Chondrocyte (in vitro differentiated cells): ENCODE measurements around the gene KRT2. TPM values are rescaled to one million over a fixed set of nuclear protein-coding genes. Genes with fewer than 3 reads are reported as not detected.

Source experiments
- DNase-seq: peaks from one replicate; pipeline ENCODE4 v3.0.0; 2021; ENCODE audit warnings: mixed read lengths, low spot score
- H3K27ac Mint-ChIP-seq: one replicate; pipeline ENCODE4 v1.8.0; 2021; ENCODE audit warnings: mild to moderate bottlenecking, moderate library complexity, mixed read lengths; ENCODE audit not compliant: unreplicated experiment
- H3K27me3 Mint-ChIP-seq: 2 replicates; pipeline ENCODE4 v1.8.0; 2021; ENCODE audit warnings: low read depth, mixed read lengths
- H3K36me3 Mint-ChIP-seq: 2 replicates; pipeline ENCODE4 v1.8.0; 2021; ENCODE audit warnings: low read depth, mixed read lengths
- H3K4me1 Mint-ChIP-seq: 2 replicates; pipeline ENCODE4 v1.8.0; 2021; ENCODE audit warnings: low read depth, mild to moderate bottlenecking, mixed read lengths
- H3K4me3 Mint-ChIP-seq: one replicate; pipeline ENCODE4 v1.8.0; 2021; ENCODE audit warnings: mild to moderate bottlenecking, moderate library complexity, mixed read lengths; ENCODE audit not compliant: unreplicated experiment
- H3K9me3 Mint-ChIP-seq: 2 replicates; pipeline ENCODE4 v1.8.0; 2021; ENCODE audit warnings: low read depth, mixed read lengths
- CTCF ChIP-seq: fragments of 200-600 bp; sonication (generic); IDR thresholded peaks from 2 replicates; pipeline ENCODE4 v1.5.0; 2021; ENCODE audit warnings: antibody characterized with exemption, mild to moderate bottlenecking, moderate library complexity
- total RNA-seq: library from RNA; stranded (reverse); gene quantifications from 3 replicates; pipeline ENCODE4 v1.2.1, GENCODE V29; 2021

Gene KRT2
- total RNA-seq, 1 donor from 2014 or later: not detected

GRCh38 chr12:52689239-52689638 is 37.2 kb upstream of the KRT2 start:
- Mint-ChIP-seq H3K9me3 (no peaks in the 10 kb centered on the region), H3K4me3 (no peak overlapping the region), H3K27ac (no peak overlapping the region), H3K27me3 (peaks cover 76% of the 10 kb centered on the region), H3K36me3 (no peaks in the 10 kb centered on the region), H3K4me1 (peaks cover 9% of the 10 kb centered on the region)
- TF ChIP-seq CTCF: no peak
- no peak for DNase-seq

GRCh38 chr12:52688481-52688880 is 36.5 kb upstream of the KRT2 start:
- peaks cover 82% of the 10 kb centered on the region for H3K27me3 Mint-ChIP-seq
- H3K9me3 Mint-ChIP-seq: no peaks in the 10 kb centered on the region
- H3K27ac Mint-ChIP-seq: no peak overlapping the region
- H3K36me3 Mint-ChIP-seq: no peaks in the 10 kb centered on the region
- no peak for TF ChIP-seq CTCF
- no peak overlapping the region for H3K4me3 Mint-ChIP-seq
- no peak for DNase-seq
- peaks cover 9% of the 10 kb centered on the region for H3K4me1 Mint-ChIP-seq

- Mint-ChIP-seq H3K27me3 (peaks cover 79% of the 10 kb centered on the region), H3K4me1 (peaks cover 9% of the 10 kb centered on the region), H3K27ac (no peak overlapping the region), H3K36me3 (no peaks in the 10 kb centered on the region), H3K9me3 (no peaks in the 10 kb centered on the region), H3K4me3 (no peak overlapping the region)
- no peak for DNase-seq
- no peak for TF ChIP-seq CTCF
Observed at GRCh38 chr12:52687497-52688385, 35.7 kb upstream of the KRT2 start.

GRCh38 chr12:52686756-52687487 is 34.9 kb upstream of the KRT2 start:
- Mint-ChIP-seq H3K27me3 (peaks cover 79% of the 10 kb centered on the region), H3K36me3 (no peaks in the 10 kb centered on the region), H3K9me3 (no peaks in the 10 kb centered on the region), H3K27ac (no peak overlapping the region), H3K4me3 (no peak overlapping the region), H3K4me1 (peaks cover 9% of the 10 kb centered on the region)
- no peak for DNase-seq
- no peak for TF ChIP-seq CTCF

- DNase-seq: no peak
- peaks cover 80% of the 10 kb centered on the region for H3K27me3 Mint-ChIP-seq
- no peak for TF ChIP-seq CTCF
- no peaks in the 10 kb centered on the region for H3K36me3 Mint-ChIP-seq
- no peak overlapping the region for H3K27ac Mint-ChIP-seq
- H3K9me3 Mint-ChIP-seq: no peaks in the 10 kb centered on the region
- H3K4me1 Mint-ChIP-seq: peaks cover 5% of the 10 kb centered on the region
- H3K4me3 Mint-ChIP-seq: no peak overlapping the region
Observed at GRCh38 chr12:52686063-52686462, 34.1 kb upstream of the KRT2 start.
